ENCODE data around the gene CTNNBL1.
"Not testable (repeated sequence)": the region's sequence is repeated elsewhere in the genome, so short reads cannot be mapped to it uniquely, and the experiment has no call there.

CTNNBL1 gene

GRCh38 chr20:37711994-37712964 lies 18.4 kb downstream of the CTNNBL1 start:
- DNase-seq: no peak

GRCh38 chr20:37713396-37713795 lies 19.6 kb downstream of the CTNNBL1 start:
- DNase-seq: no peak

- DNase-seq: no peak
Observed at GRCh38 chr20:37714978-37715672, 21.3 kb downstream of the CTNNBL1 start.

- no peak for DNase-seq
Observed at GRCh38 chr20:37721751-37722150, 27.9 kb downstream of the CTNNBL1 start.

- DNase-seq: not testable (repeated sequence)
Observed at GRCh38 chr20:37722312-37722711, 28.5 kb downstream of the CTNNBL1 start.

GRCh38 chr20:37723668-37724067 lies 29.8 kb downstream of the CTNNBL1 start:
- no peak for DNase-seq

- DNase-seq: no peak
Observed at GRCh38 chr20:37725165-37725564, 31.3 kb downstream of the CTNNBL1 start.

- DNase-seq: no peak
Observed at GRCh38 chr20:37725855-37726254, 32.0 kb downstream of the CTNNBL1 start.

GRCh38 chr20:37726321-37726720 lies 32.5 kb downstream of the CTNNBL1 start:
- DNase-seq: no peak

- no peak for DNase-seq
Observed at GRCh38 chr20:37726971-37727956, 33.4 kb downstream of the CTNNBL1 start.

GRCh38 chr20:37727957-37728634 lies 34.3 kb downstream of the CTNNBL1 start:
- no peak for DNase-seq

- no peak for DNase-seq
Observed at GRCh38 chr20:37728635-37728983, 34.8 kb downstream of the CTNNBL1 start.

- no peak for DNase-seq
Observed at GRCh38 chr20:37729452-37729851, 35.6 kb downstream of the CTNNBL1 start.

GRCh38 chr20:37729909-37730308 lies 36.1 kb downstream of the CTNNBL1 start:
- DNase-seq: no peak

GRCh38 chr20:37733416-37733815 lies 39.6 kb downstream of the CTNNBL1 start:
- DNase-seq: no peak

- DNase-seq: no peak
Observed at GRCh38 chr20:37734228-37734985, 40.6 kb downstream of the CTNNBL1 start.

- no peak for DNase-seq
Observed at GRCh38 chr20:37735541-37735940, 41.7 kb downstream of the CTNNBL1 start.

- DNase-seq: no peak
Observed at GRCh38 chr20:37736132-37736531, 42.3 kb downstream of the CTNNBL1 start.

GRCh38 chr20:37737826-37738420 lies 44.1 kb downstream of the CTNNBL1 start:
- DNase-seq: no peak

- no peak for DNase-seq
Observed at GRCh38 chr20:37741055-37741454, 47.2 kb downstream of the CTNNBL1 start.

- DNase-seq: no peak
Observed at GRCh38 chr20:37741570-37741969, 47.7 kb downstream of the CTNNBL1 start.
